OCI-LY7 (cell line): Measurements from ENCODE around the gene GNA15.

Source experiments
- CTCF ChIP-seq: fragments of 200-600 bp; sonication (generic); conservative IDR thresholded peaks from 2 replicates; pipeline ENCODE4 v1.5.1; 2014; ENCODE audit warnings: mild to moderate bottlenecking, antibody characterized with exemption, low read length, moderate library complexity, mixed read lengths
- EZH2phosphoT487 ChIP-seq: fragments of 200-600 bp; sonication (generic); IDR thresholded peaks from 2 replicates; pipeline ENCODE4 v1.6.1; 2018; ENCODE audit warnings: low read depth, borderline replicate concordance, mild to moderate bottlenecking, mixed run types, antibody characterized with exemption, low read length, moderate library complexity, mixed read lengths

DNA sequence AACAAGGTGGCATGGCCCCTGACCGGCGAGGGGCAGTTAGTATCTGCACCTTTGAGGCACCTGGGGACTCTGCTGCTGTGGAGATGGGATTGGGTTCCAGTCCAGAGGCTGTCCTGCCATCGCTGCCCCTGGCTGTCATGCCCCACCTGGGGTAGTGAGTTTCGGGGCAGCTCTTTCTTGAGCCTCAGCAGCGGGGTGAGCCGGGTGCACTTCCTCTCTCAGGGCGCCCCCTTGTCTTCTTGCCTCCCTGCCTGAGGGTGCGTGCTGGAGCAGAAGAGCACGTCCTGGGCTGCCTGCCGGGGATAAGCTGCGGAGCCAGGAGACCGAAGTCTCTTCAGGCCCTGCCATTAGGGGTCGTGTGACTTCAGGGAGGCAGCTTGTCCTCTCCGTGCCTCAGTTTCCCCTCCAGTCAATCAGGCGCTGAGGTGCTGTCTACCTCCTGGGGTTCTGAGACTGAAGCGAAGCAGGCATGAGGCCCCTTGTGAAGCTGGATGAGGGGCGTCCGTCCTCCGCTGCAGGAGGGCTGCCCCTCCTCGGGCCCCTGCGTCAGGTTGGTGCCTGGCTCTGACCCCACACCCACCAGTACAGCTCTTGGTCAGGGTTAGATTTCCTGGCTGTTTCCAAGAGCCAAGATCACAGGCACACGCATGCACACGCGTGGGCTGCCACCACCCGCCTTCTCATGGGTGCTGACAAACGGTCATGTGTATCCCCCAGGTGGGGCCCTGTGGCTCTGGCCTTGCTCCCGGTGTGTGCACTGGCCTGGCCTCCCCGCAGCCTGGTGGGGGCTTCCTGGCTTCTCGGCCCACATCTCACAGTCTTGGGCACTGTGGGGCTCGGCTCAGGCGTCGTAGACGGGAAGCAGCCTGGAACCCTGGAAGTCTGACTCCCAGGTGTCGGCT lies 33.3 kb upstream of the GNA15 start:
- TF ChIP-seq CTCF = no peak
- TF ChIP-seq EZH2phosphoT487 = no peak
